ENCODE data around the gene DPM2.

Gene DPM2

GRCh38 chr9:127945338-127945737 is 7.7 kb upstream of the DPM2 start:
- Histone ChIP-seq H3K79me2 (ENCODE audit: control insufficient read depth, low read length) (peaks cover 39% of the 10 kb centered on the region), H4K20me1 (ENCODE audit: control insufficient read depth, insufficient read depth, low read depth, low read length) (peaks cover 4% of the 10 kb centered on the region; the same call in 1 of the 2 replicates), H3K9me3 (ENCODE audit: control insufficient read depth, insufficient read depth, low read length) (no peaks in the 10 kb centered on the region), H3K4me1 (ENCODE audit: control insufficient read depth, low read length) (peaks cover 55% of the 10 kb centered on the region), H3K9me2 (replicated peaks; ENCODE audit: control insufficient read depth, low read length) (no peaks in the 10 kb centered on the region), H3K36me3 (ENCODE audit: control insufficient read depth, low read length) (peaks cover 92% of the 10 kb centered on the region), H3K4me3 (ENCODE audit: low read length) (no peak overlapping the region), H3F3A (ENCODE audit: control insufficient read depth, insufficient read depth) (peaks cover 9% of the 10 kb centered on the region), H3K27ac (ENCODE audit: low read depth, low read length) (no peak overlapping the region), H3K27me3 (ENCODE audit: control insufficient read depth, low read length) (no peaks in the 10 kb centered on the region), H3K4me2 (ENCODE audit: low read length) (no peak overlapping the region)
- TF ChIP-seq EZH2phosphoT487 (IDR thresholded peaks at IDR 0.05; ENCODE audit: borderline replicate concordance, low read length) (no peak), CTCF (IDR thresholded peaks at IDR 0.05; ENCODE audit: low read depth, low read length, poor library complexity, severe bottlenecking) (no peak)

DNA sequence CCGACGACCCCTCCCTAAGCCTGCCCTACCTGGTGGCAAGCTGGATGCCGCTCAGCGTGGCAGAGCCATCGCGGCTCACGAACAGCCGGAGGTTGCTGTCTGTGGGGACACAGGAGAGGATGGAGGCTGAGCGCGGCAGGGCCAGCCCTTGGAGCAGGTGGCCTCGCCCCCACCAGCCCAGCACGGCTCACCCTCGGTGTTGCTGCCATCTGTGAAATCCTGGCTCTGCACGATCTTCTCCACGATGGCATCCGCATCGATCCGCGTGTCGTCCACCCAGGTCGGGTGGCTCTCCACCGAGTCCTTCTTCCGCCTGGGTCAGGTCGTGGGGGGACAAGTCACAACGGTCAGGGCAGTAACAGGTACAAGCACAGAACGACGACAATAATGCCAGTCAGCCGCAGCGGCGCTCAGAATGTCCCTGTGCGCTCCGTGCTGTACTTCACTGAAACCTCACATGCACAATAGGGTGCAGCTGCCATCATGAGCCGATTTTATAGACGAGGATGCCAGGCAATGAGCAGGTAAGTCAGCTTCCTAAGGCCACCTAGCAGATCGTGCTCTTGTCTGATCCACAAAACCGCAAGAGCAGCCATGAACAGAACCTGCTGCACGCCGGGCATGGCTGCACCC is 7.0 kb upstream of the DPM2 start:
- Histone ChIP-seq H3K27me3 (ENCODE audit: control insufficient read depth, low read length) (no peaks in the 10 kb centered on the region), H3K4me1 (ENCODE audit: control insufficient read depth, low read length) (peaks cover 50% of the 10 kb centered on the region), H3K4me3 (ENCODE audit: low read length) (no peak overlapping the region), H3F3A (ENCODE audit: control insufficient read depth, insufficient read depth) (peaks cover 15% of the 10 kb centered on the region), H3K36me3 (ENCODE audit: control insufficient read depth, low read length) (peaks cover 91% of the 10 kb centered on the region), H4K20me1 (ENCODE audit: control insufficient read depth, insufficient read depth, low read depth, low read length) (peaks cover 4% of the 10 kb centered on the region; the same call in 1 of the 2 replicates), H3K79me2 (ENCODE audit: control insufficient read depth, low read length) (peaks cover 32% of the 10 kb centered on the region), H3K27ac (ENCODE audit: low read depth, low read length) (no peak overlapping the region), H3K4me2 (ENCODE audit: low read length) (no peak overlapping the region), H3K9me2 (replicated peaks; ENCODE audit: control insufficient read depth, low read length) (no peaks in the 10 kb centered on the region), H3K9me3 (ENCODE audit: control insufficient read depth, insufficient read depth, low read length) (no peaks in the 10 kb centered on the region)
- TF ChIP-seq CTCF (IDR thresholded peaks at IDR 0.05; ENCODE audit: low read depth, low read length, poor library complexity, severe bottlenecking) (no peak), EZH2phosphoT487 (IDR thresholded peaks at IDR 0.05; ENCODE audit: borderline replicate concordance, low read length) (no peak)

DNA sequence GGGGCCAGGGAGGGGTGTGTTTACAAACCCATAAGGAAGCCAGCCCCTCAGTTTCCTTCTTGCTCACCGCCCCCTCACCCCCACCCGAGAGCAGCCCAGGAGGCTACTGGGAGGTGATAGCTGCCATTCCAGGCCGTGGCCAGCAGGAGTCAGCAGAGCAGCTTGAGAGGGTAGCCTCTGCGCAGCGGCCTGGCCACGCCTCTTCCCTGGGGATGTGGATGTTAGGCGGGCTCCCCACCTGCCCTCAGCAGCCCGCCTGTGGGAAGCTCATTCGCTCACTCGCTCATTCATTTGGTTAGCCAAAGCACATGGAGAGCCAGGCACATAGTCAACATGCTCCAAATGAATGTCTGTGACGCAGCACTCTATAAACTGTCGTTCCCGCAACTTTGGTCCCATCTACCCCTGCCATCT is 6.1 kb upstream of the DPM2 start:
- Histone ChIP-seq H3K9me2 (replicated peaks; ENCODE audit: control insufficient read depth, low read length) (no peaks in the 10 kb centered on the region), H3F3A (ENCODE audit: control insufficient read depth, insufficient read depth) (peaks cover 19% of the 10 kb centered on the region), H3K9me3 (ENCODE audit: control insufficient read depth, insufficient read depth, low read length) (no peaks in the 10 kb centered on the region), H4K20me1 (ENCODE audit: control insufficient read depth, insufficient read depth, low read depth, low read length) (peaks cover 4% of the 10 kb centered on the region; the same call in 1 of the 2 replicates), H3K27me3 (ENCODE audit: control insufficient read depth, low read length) (no peaks in the 10 kb centered on the region), H3K79me2 (ENCODE audit: control insufficient read depth, low read length) (peaks cover 25% of the 10 kb centered on the region), H3K4me3 (ENCODE audit: low read length) (no peak overlapping the region), H3K4me1 (ENCODE audit: control insufficient read depth, low read length) (peaks cover 45% of the 10 kb centered on the region), H3K36me3 (ENCODE audit: control insufficient read depth, low read length) (peaks cover 86% of the 10 kb centered on the region), H3K4me2 (ENCODE audit: low read length) (peak overlapping the region; percentile 14), H3K27ac (ENCODE audit: low read depth, low read length) (0 out of 2 replicates have a peak overlapping the region, but pooled peaks have one; percentile 3)
- no peak for TF ChIP-seq EZH2phosphoT487 (IDR thresholded peaks at IDR 0.05; ENCODE audit: borderline replicate concordance, low read length)
- TF ChIP-seq CTCF (IDR thresholded peaks at IDR 0.05; ENCODE audit: low read depth, low read length, poor library complexity, severe bottlenecking): peak; percentile 94

Measured in DOHH2 (cell line).